Progenitor cell of endocrine pancreas (in vitro differentiated cells): Measurements from ENCODE around the gene LDAH. TPM values are rescaled to one million over a fixed set of nuclear protein-coding genes. Genes with fewer than 3 reads are reported as not detected.

ENCODE experiments used
- DNase-seq: peaks from one replicate; pipeline ENCODE4 v3.0.0; 2021; ENCODE audit warnings: low spot score; ENCODE audit not compliant: unreplicated experiment
- H3K27ac Mint-ChIP-seq: 2 replicates; pipeline ENCODE4 v1.8.0; 2021; ENCODE audit warnings: mild to moderate bottlenecking, moderate library complexity, mixed read lengths
- H3K27me3 Mint-ChIP-seq: 2 replicates; pipeline ENCODE4 v1.8.0; 2021; ENCODE audit warnings: mixed read lengths
- H3K36me3 Mint-ChIP-seq: 2 replicates; pipeline ENCODE4 v1.8.0; 2022; ENCODE audit warnings: mixed read lengths; ENCODE audit not compliant: insufficient read depth
- H3K4me1 Mint-ChIP-seq: 2 replicates; pipeline ENCODE4 v1.8.0; 2021; ENCODE audit warnings: low read depth, mixed read lengths
- H3K4me3 Mint-ChIP-seq: 2 replicates; pipeline ENCODE4 v1.8.0; 2021; ENCODE audit warnings: low read depth, mild to moderate bottlenecking, moderate library complexity, mixed read lengths
- H3K9me3 Mint-ChIP-seq: 2 replicates; pipeline ENCODE4 v1.8.0; 2021; ENCODE audit warnings: low read depth, mixed read lengths
- total RNA-seq: library from RNA; stranded (reverse); gene quantifications from 2 replicates; pipeline ENCODE4 v1.2.1, GENCODE V29; 2021
- TF ChIP-seq, protein P1 (sequence below): fragments of 200-600 bp; sonication (generic); IDR thresholded peaks from one replicate; pipeline ENCODE4 v1.5.0; 2021; ENCODE audit warnings: antibody characterized with exemption, mild to moderate bottlenecking; ENCODE audit not compliant: unreplicated experiment

The LDAH gene
- total RNA-seq, 1 donor from 2014 or later, result 25.1 TPM

DNA sequence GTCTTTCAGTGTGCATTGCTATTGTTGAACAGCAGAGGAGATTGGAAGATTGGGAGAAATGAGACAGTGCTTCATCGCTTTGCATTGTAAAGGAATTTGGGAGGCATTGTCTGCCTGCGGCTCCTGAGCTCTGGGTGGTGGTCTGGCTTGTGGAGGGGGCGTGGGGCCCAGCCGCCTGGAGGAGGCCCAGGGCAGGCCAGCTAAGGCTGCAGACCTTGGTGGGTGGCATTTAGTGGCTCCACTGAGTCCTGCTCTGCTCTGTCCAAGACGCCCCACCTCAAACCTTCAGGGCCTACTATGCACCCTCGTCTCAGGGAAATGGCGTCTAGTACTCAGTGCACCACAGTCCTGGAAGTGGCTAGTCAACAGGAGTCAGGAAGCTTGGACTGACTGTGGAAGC, 166.3 kb downstream of the LDAH start:
- H3K36me3 Mint-ChIP-seq, result no peaks in the 10 kb centered on the region
- peaks cover 1% of the 10 kb centered on the region for H3K4me1 Mint-ChIP-seq
- TF ChIP-seq, protein P1, sequence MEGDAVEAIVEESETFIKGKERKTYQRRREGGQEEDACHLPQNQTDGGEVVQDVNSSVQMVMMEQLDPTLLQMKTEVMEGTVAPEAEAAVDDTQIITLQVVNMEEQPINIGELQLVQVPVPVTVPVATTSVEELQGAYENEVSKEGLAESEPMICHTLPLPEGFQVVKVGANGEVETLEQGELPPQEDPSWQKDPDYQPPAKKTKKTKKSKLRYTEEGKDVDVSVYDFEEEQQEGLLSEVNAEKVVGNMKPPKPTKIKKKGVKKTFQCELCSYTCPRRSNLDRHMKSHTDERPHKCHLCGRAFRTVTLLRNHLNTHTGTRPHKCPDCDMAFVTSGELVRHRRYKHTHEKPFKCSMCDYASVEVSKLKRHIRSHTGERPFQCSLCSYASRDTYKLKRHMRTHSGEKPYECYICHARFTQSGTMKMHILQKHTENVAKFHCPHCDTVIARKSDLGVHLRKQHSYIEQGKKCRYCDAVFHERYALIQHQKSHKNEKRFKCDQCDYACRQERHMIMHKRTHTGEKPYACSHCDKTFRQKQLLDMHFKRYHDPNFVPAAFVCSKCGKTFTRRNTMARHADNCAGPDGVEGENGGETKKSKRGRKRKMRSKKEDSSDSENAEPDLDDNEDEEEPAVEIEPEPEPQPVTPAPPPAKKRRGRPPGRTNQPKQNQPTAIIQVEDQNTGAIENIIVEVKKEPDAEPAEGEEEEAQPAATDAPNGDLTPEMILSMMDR, result no peak
- H3K9me3 Mint-ChIP-seq, result no peaks in the 10 kb centered on the region
- peaks cover 60% of the 10 kb centered on the region for H3K27me3 Mint-ChIP-seq
- H3K4me3 Mint-ChIP-seq, result no peak overlapping the region
- DNase-seq, result no peak
- no peak overlapping the region for H3K27ac Mint-ChIP-seq

DNA sequence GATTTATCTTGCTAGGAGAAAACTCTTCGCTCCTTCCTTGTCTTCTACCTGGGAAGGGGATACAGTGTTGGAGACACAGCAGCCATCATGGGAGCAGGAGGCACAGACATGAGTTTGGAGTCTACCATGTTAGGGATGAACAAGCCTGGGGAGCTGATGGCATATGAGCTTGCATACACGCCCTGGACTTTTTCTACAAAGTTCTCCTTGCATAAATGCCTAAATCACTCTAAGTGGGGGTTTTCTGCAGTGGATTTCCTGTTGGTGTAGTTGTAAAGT, 168.4 kb downstream of the LDAH start:
- no peak for DNase-seq
- H3K36me3 Mint-ChIP-seq, result no peaks in the 10 kb centered on the region
- peaks cover 43% of the 10 kb centered on the region for H3K27me3 Mint-ChIP-seq
- no peak overlapping the region for H3K27ac Mint-ChIP-seq
- no peaks in the 10 kb centered on the region for H3K9me3 Mint-ChIP-seq
- TF ChIP-seq, protein P1, result no peak
- no peak overlapping the region for H3K4me3 Mint-ChIP-seq
- peaks cover 7% of the 10 kb centered on the region for H3K4me1 Mint-ChIP-seq

DNA sequence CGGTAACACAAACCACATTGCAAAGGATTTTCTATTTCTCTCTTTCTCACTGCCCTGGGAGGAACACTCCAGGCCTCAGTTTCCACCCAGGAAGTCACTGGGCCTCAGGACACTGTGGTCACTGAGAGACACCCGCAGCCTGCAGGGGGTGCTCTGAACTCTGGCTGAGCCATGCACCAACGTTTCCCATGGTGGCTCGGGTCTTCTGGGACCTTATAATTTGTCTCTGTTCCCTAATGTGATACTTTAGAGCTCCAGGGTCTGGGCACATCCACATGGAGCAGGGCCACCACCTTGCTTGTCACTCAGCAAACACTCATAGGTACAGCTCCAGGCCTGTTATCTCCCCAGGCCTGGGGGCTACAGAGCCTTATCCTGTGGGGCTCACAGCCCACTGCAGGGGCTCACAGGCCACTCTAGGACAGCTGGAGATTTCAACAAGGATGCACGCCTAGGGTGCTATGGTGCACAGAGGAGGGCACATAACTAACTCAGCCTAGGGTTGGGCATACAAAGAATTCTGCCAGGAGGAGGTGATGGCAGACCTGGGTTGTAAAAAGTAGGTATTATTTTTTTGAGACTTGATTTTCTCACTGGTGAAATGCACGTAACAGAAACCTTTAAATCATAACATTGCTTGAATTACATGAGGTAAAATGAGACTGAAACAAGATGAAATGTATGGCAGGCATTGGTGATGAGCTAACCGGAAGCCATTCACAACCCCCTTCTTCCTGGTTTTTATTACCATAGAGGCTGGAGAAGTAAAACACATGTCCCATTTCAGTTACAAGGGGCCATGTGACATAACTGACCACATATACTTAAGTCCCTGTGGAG, 169.0 kb downstream of the LDAH start:
- H3K4me3 Mint-ChIP-seq, result no peak overlapping the region
- H3K9me3 Mint-ChIP-seq, result no peaks in the 10 kb centered on the region
- H3K27me3 Mint-ChIP-seq, result peaks cover 41% of the 10 kb centered on the region
- no peak overlapping the region for H3K27ac Mint-ChIP-seq
- TF ChIP-seq, protein P1, result no peak
- peaks cover 7% of the 10 kb centered on the region for H3K4me1 Mint-ChIP-seq
- H3K36me3 Mint-ChIP-seq, result no peaks in the 10 kb centered on the region
- no peak for DNase-seq

DNA sequence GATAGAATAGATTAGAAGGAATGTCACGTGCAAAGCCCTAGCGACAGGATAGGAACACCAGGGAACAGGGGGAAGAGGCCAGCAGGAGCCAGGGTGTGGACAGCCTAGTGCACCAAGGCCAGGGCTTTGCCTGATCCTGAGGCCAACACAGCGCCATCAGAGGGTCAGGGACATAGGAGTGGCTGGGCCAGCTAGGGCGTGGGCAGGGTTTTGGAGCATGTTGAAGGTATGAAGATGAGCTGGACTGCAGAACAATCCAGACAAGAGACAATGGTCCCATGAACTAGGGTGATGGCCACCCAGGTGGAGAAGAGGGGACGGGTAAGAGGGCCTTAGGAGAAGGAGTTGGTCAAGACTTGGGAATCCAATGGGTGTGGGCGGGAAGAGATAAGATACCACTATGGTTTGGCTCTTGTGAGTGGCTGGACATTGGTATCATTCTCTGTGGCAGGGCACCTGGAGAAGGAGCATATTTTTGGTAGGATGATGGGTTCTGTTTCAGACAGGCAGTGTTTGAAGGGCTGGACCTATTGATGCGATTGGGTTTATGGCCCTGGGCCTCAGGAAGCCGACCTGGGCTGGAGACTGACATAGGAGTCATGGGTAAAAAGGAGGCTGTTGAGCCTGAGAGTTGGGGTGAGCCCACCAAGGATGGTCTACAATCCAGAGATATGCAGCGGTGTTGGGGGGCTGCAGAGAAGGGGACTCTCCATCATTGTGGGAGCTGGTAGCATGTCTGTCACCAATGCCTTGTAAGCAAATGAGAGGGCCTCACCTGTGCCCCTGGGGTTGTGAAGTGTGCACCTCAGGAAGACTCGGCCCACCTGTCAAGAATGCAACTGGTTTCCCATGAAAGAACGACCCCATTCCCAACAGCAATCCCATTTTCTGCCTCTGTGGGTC, 170.0 kb downstream of the LDAH start:
- no peak overlapping the region for H3K4me3 Mint-ChIP-seq

DNA sequence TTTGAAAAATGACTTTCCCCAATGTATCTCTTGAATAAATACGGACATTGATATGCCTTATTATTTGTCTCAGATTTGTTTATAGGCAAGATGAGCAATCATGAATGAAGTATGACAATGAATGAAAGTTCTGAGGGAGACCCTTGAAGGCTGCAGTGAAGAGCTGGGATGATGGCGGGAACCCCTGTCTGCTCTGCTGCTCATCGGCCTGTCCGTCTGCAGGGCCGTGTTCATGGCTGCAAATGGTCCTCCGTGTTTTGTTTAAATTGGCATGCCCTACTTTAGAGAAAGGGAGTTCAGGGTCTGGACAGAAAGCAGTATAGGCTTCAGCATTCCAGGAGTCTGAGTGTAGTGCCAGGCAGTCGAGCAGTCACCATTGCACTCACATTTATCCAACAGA, 170.8 kb downstream of the LDAH start:
- TF ChIP-seq, protein P1, result no peak
- H3K4me1 Mint-ChIP-seq, result peaks cover 7% of the 10 kb centered on the region
- no peak for DNase-seq
- peaks cover 29% of the 10 kb centered on the region for H3K27me3 Mint-ChIP-seq
- no peak overlapping the region for H3K27ac Mint-ChIP-seq
- no peaks in the 10 kb centered on the region for H3K36me3 Mint-ChIP-seq
- H3K4me3 Mint-ChIP-seq, result peak overlapping the region; percentile 38
- no peaks in the 10 kb centered on the region for H3K9me3 Mint-ChIP-seq

More for the DNA sequence above, 170.0 kb downstream of the LDAH start:
- no peaks in the 10 kb centered on the region for H3K9me3 Mint-ChIP-seq
- peaks cover 7% of the 10 kb centered on the region for H3K4me1 Mint-ChIP-seq
- no peak overlapping the region for H3K27ac Mint-ChIP-seq
- H3K36me3 Mint-ChIP-seq, result no peaks in the 10 kb centered on the region
- TF ChIP-seq, protein P1, result no peak
- peaks cover 34% of the 10 kb centered on the region for H3K27me3 Mint-ChIP-seq
- DNase-seq, result no peak
